ENCODE results near the gene TADA1. TPM values are rescaled to one million over a fixed set of nuclear protein-coding genes. Genes with fewer than 3 reads are reported as not detected.
"Not testable (repeated sequence)": the region's sequence is repeated elsewhere in the genome, so short reads cannot be mapped to it uniquely, and the experiment has no call there.

Gene TADA1
- total RNA-seq, 2 donors from 2014 or later, result 10.5 to 11.1 TPM

DNA sequence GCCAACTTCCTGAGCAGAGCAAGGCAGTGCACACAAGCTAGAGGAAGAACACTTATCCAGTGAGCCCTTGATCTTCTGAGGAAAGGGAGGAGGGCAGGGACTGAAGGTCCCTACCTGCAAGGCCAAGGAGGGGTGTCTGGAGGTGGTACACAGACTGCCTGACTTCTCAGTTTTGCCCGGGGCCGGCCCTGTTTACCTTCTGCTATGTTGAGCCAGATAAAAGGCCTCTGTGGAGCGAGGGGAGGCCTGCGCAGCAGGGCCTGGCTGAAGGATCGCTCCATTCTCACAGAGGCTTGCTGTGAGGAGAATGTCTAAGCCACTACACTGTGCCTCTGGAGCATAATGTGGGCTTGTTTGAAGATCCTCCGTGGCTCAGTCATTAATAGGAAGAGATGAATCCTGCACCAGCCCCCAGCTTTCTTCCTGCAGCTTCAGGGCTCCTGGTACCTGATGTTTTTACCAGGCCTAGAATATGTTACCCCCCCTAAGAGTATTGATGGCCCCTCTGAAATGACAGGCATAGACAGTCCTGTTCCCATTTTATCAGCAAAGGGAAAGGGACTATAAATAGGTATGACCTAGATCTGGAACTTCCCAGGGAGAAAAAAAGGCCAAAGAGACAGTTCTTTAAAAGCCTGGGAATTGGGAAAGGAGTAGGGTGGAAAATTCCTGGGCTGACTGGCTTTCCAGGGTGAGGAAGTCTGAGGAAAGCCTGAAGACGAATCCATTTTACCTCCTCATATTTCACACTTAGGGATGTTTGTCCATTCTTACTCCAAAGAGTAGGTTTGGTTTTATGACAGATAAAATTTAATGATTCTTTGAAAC lies 32.1 kb downstream of the TADA1 start:
- Mint-ChIP-seq H3K27me3 (no peaks in the 10 kb centered on the region), H3K4me1 (peaks cover 47% of the 10 kb centered on the region), H3K36me3 (ENCODE audit: low read depth) (peaks cover 91% of the 10 kb centered on the region), H3K4me3 (peak overlapping the region; percentile 30), H3K27ac (peak overlapping the region; percentile 88), H3K9me3 (no peaks in the 10 kb centered on the region)
- no peak for ATAC-seq (replicated peaks)

DNA sequence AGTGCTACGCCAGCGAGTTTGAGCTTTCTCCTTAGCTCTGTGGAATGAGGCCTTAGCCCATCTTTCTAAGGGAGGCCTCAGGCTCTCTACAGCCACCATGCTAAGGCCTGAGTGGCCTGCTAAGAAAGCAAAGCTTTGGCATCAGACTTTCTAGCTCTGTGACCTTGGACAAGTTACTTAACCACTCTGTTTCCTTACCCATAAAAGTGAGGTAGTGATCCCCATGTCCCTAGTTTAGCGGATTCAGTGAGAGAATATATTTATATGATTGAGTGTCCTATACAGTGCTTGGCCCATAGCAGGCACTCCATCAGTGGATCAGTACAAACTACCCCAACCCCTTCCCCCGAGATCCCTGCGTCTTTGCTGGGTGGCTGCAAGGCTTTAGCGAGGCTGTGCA lies 32.7 kb downstream of the TADA1 start:
- Mint-ChIP-seq H3K27me3 (no peaks in the 10 kb centered on the region), H3K4me3 (no peak overlapping the region), H3K4me1 (peaks cover 52% of the 10 kb centered on the region), H3K27ac (peak overlapping the region; percentile 88), H3K9me3 (no peaks in the 10 kb centered on the region), H3K36me3 (ENCODE audit: low read depth) (peaks cover 84% of the 10 kb centered on the region)
- ATAC-seq (replicated peaks), result no peak

DNA sequence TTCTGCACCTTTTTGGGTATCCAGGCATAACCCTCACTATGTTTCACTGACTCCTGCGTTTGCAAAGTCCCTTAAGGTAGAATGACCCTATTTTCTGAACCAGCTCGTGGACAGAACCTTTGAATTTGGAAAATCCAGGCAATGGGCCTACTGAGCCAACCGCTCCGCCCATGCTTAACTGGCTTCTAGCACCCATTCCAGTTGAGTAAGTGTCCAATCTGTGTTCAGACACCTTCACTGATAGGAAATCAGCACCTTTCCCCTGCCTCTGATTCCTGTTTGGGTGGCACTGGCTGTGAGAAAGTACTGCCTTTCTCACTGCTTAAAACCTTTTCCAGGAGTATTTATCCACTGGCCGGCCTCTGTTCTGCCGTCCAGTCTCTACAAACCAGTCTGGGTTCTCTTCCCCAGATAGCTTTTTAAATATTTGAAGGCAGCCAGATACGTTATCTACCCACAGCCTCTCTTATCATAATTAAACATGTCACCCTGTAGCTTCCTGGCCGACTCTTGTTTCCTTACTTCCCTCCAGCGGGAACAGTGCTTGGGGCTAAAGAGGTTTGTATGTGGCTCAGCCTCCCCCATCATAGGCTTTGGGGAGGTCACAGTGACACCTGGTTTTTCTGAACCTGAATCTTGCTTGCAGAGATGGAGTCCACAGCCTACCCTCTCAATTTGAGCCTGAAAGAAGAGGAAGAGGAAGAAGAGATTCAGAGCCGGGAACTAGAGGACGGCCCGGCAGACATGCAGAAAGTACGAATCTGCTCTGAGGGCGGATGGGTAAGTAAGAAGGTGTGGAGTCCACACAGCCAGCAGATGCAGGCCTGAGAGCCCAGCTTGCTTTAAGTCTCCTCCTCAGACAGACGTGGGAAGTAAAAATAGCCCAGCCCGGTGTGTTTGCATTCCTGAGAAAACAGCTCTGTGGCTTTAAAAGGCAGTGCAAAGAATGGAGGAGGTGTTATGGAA lies 35.5 kb downstream of the TADA1 start:
- H3K9me3 Mint-ChIP-seq, result no peaks in the 10 kb centered on the region
- H3K27ac Mint-ChIP-seq, result peak overlapping the region; percentile 85

DNA sequence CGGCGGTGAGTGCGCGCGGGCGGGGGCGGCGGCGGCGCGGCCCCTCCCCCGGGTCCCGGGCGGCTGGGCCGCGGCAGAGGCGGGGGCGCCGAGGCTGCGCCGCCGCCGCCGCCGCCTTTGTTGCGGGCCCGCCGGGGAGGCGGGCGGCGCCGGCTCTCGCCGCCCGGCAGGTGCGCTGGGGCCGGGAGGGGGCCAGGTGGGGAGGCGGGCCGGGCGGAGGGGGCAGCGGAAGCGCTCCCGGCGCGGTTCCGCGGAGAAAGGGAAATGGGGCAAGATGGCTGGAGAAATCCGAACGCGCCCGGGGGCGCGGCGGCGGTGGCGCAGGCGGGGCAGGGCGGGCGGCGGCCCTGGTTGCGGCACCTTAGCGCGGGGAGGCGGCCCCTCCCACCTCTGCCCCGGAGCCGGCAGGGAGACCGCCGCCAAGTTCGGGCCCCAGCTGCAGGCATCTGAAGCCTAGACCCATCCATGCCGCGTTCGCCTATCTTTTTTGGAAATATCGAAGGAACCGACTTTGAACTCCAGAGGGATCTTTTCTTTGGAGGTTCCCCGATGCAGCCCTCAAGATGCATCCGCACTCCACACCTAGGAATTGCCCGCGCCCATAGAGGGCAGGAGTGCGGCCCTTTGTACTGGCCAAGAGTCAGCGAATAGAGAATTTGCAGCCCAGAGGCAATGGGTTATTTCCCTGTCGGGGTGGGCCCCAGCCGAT lies 36.3 kb downstream of the TADA1 start:
- no peaks in the 10 kb centered on the region for H3K27me3 Mint-ChIP-seq
- H3K9me3 Mint-ChIP-seq, result no peaks in the 10 kb centered on the region
- peak overlapping the region; percentile 91 for H3K4me3 Mint-ChIP-seq
- H3K27ac Mint-ChIP-seq, result peak overlapping the region; percentile 85
- ATAC-seq (replicated peaks), result peak; percentile 27
- H3K36me3 Mint-ChIP-seq (ENCODE audit: low read depth), result peaks cover 49% of the 10 kb centered on the region
- H3K4me1 Mint-ChIP-seq, result peaks cover 31% of the 10 kb centered on the region

More for the DNA sequence above, 35.5 kb downstream of the TADA1 start:
- Mint-ChIP-seq H3K4me1 (peaks cover 32% of the 10 kb centered on the region), H3K36me3 (ENCODE audit: low read depth) (peaks cover 57% of the 10 kb centered on the region), H3K27me3 (no peaks in the 10 kb centered on the region), H3K4me3 (peak overlapping the region; percentile 81)
- ATAC-seq (replicated peaks), result no peak

DNA sequence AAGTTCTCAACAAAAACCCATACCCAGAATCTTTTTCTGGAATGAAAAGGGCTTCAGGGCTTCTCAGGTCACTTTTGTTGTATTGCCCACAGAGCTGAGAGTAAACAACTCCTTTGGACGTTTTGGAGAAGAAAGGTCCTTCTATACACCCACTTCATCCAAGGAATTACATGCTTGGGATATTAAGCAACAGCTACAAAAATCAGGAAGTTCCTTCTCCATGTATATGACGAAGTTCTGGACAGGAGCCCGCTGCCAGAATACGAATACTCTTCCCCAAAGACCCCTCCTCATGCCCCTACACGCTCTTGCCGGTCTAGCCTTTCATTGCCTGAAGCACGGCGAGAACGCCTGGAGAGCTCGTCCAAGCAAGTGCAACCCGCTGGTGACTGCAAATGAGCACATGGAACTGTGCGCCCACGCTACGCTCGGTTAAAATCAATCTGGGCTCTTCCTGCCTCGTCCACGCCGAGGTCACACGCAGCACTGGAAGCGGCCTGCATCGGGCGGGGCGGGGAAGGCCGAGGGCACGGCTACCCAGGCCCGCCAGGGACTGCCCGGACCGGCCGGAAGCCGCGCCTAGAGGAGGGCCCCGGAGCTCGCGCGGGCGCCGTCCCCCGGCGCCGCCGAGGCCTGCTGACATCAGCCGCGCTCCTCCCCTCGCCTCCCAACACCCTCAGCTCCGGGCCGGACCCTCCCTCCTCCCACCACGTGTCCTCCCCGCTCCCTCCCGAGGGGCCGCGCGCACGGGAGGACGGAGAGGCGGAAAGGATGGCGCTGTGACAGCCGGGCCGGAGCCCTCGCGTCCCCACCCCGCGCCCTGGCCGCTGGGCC lies 37.1 kb downstream of the TADA1 start, which contains the start of gene POGK:
POGK (plus strand) TSS at position 710 of the 834 bp plus-strand sequence. CDS start 1,482 bp downstream, outside the sequence.
- peak; percentile 97 for ATAC-seq (replicated peaks)
- Mint-ChIP-seq H3K4me1 (peaks cover 27% of the 10 kb centered on the region), H3K27me3 (no peaks in the 10 kb centered on the region), H3K4me3 (peak within 1 kb of the TSS; percentile 91), H3K9me3 (no peaks in the 10 kb centered on the region), H3K27ac (peak within 1 kb of the TSS; percentile 85), H3K36me3 (ENCODE audit: low read depth) (peaks cover 41% of the 10 kb centered on the region)

DNA sequence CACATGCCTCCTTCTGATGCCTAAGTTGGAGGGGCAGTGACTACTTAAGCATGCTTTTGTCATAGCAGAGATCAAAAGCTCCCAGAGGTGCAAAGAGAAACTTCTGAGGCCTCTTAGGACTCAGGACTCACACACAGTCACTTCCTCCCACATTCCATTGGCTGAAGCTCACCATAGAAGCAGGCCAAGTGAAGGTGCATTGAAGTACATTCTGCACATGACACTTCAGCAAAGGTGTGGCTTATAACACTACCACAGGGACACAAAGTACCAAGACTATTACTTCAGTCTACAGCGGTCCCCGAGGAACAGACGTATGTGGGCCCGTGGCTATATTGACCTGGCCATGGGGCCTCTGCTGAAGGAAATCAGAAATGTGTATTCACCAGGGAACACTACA lies 39.3 kb downstream of the TADA1 start:
- ATAC-seq (replicated peaks), result no peak
- Mint-ChIP-seq H3K4me1 (peaks cover 21% of the 10 kb centered on the region), H3K27ac (no peak overlapping the region), H3K4me3 (no peak overlapping the region), H3K36me3 (ENCODE audit: low read depth) (peaks cover 18% of the 10 kb centered on the region), H3K9me3 (peaks cover 4% of the 10 kb centered on the region), H3K27me3 (peaks cover 4% of the 10 kb centered on the region)

DNA sequence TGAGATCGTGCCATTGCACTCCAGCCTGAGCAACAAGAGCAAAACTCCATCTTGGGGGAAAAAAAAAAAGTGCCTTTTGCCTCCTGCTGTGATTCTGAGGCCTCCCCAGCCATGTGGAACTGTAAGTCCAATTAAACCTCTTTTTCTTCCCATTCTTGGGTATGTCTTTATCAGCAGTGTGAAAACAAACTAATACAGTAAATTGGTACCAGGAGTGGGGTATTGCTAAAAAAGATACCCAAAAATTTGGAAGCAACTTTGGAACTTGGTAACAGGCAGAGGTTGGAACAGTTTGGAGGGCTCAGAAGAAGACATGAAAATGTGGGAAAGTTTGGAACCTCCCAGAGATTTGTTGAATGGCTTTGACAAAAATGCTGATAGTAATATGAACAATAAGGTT lies 46.3 kb downstream of the TADA1 start:
- H3K9me3 Mint-ChIP-seq, result peaks cover 17% of the 10 kb centered on the region
- not testable (repeated sequence) for H3K4me1 Mint-ChIP-seq; ATAC-seq (replicated peaks); H3K27ac Mint-ChIP-seq; H3K4me3 Mint-ChIP-seq; H3K36me3 Mint-ChIP-seq (ENCODE audit: low read depth)
- peaks cover 16% of the 10 kb centered on the region for H3K27me3 Mint-ChIP-seq

DNA sequence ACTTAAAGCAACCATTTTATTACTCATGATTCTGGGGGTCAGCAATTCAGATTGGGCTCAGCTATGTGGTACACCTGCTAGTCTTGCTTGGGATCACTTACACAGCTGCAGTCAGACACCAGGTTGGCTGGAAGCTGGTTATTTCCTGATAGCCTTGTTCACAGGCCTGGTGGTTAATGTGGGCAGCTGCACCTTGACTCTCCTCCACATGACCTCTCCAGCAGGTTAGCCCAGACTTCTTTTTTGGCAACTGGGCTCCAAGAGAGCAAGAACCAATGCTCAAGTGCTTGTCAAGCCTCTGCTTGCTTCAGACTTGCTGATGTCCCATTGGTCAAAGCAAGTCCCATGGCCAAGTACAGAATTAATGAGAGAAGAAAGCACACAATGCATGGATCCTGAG lies 48.6 kb downstream of the TADA1 start:
- Mint-ChIP-seq H3K9me3 (peaks cover 17% of the 10 kb centered on the region), H3K4me1 (no peaks in the 10 kb centered on the region), H3K27ac (no peak overlapping the region), H3K36me3 (ENCODE audit: low read depth) (no peaks in the 10 kb centered on the region), H3K4me3 (no peak overlapping the region), H3K27me3 (peaks cover 16% of the 10 kb centered on the region)
- no peak for ATAC-seq (replicated peaks)

DNA sequence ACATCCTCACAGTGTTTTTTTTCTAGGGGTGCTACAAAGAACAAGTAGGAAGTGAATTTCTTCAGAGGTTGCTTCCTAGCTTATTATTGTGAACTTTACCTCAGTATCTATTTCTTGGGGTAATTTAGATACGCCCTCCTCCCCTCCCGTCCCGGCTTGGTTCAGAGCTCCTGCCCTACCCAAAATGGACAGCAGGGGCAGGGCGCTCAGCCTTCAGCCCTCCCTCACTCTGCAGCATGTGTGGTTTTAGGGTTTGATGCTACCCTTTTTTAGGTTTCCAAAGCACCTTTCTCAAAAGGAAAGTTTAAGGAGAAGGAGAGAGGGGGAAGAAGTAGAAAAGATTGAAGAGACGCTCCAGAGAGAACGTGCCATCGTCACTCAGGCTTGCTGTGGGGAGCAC lies 53.7 kb downstream of the TADA1 start:
- ATAC-seq (replicated peaks), result no peak
- H3K27ac Mint-ChIP-seq, result no peak overlapping the region
- H3K36me3 Mint-ChIP-seq (ENCODE audit: low read depth), result no peaks in the 10 kb centered on the region
- H3K9me3 Mint-ChIP-seq, result peaks cover 8% of the 10 kb centered on the region
- no peaks in the 10 kb centered on the region for H3K4me1 Mint-ChIP-seq
- peaks cover 9% of the 10 kb centered on the region for H3K27me3 Mint-ChIP-seq
- no peak overlapping the region for H3K4me3 Mint-ChIP-seq

DNA sequence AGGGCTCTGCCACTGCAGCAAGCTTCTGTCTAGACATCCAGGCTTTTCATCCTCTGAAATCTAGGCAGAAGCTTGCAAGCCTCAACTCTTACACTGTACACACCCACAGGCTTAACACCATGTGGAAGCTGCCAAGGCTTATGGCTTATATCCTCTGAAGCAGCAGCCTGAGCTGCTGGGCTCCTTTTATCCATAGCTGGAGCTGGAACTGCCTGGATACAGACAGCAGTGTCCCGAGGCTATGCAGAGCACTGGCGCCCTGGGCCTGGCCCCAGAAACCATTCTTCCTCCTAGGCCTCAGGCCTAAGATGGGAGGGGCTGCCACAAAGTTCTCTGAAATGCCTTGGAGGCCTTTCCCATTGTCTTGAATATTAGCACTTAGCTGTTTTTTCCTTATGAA lies 56.1 kb downstream of the TADA1 start:
- ATAC-seq (replicated peaks), result no peak
- H3K4me3 Mint-ChIP-seq, result no peak overlapping the region

DNA sequence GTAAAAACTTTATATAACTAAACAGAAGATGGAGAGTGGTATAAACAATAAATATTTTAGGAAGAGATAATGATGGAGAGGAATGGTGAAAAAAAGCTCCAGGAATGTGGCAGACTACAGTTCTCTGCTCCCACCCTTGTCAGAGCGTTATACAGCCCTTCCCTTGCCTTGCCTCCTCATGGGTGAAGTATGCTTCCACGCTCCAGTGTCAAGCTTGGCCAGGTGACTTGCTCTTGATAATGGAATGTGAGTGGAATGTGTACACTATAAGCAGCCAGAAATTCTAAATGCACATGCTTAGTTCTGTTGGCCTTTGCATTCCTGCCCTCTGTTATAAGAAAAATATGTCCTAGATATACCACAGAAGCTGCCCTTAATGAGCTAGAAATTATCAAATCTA lies 61.5 kb downstream of the TADA1 start:
- H3K4me3 Mint-ChIP-seq, result no peak overlapping the region
- no peaks in the 10 kb centered on the region for H3K9me3 Mint-ChIP-seq
- no peak overlapping the region for H3K27ac Mint-ChIP-seq
- H3K27me3 Mint-ChIP-seq, result peaks cover 12% of the 10 kb centered on the region
- no peak for ATAC-seq (replicated peaks)
- no peaks in the 10 kb centered on the region for H3K4me1 Mint-ChIP-seq
- H3K36me3 Mint-ChIP-seq (ENCODE audit: low read depth), result no peaks in the 10 kb centered on the region

More for the DNA sequence above, 56.1 kb downstream of the TADA1 start:
- Mint-ChIP-seq H3K27me3 (peaks cover 7% of the 10 kb centered on the region), H3K36me3 (ENCODE audit: low read depth) (no peaks in the 10 kb centered on the region), H3K4me1 (no peaks in the 10 kb centered on the region), H3K27ac (no peak overlapping the region), H3K9me3 (peaks cover 8% of the 10 kb centered on the region)

DNA sequence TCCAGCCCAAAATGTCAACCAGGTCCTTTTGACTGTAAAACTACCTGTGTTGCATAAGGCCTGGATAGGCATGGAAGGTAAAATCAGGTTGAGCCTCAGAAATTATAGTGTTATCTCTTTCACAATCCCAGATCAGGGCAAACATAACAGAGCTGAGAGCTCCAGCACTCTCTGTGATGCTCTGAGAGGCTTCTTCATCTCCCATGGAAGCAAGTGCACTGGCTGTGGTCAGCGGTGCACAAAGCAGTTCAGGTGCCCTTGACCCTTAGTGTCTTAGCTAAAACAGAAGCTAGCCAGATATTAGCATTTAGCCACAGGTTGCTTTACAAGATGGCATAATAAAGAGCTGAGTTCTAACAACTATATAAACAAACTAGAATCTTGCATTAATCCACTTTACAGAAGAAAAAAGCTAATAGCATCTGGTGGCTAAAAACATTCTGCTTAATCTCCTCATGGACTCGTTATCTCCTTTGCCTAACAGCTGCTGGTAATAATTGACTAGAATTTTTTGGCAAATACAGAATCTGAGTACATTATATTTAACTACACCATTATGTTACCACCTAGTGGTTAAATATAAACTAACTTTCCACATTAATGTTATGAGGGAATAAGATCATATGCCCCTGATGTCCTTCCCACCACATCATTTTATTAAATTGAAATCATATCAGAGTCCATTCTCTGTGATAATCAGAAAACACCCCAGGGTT lies 62.4 kb downstream of the TADA1 start:
- no peak for ATAC-seq (replicated peaks)
- Mint-ChIP-seq H3K36me3 (ENCODE audit: low read depth) (no peaks in the 10 kb centered on the region), H3K27me3 (peaks cover 12% of the 10 kb centered on the region), H3K9me3 (no peaks in the 10 kb centered on the region), H3K27ac (no peak overlapping the region), H3K4me1 (no peaks in the 10 kb centered on the region), H3K4me3 (no peak overlapping the region)

DNA sequence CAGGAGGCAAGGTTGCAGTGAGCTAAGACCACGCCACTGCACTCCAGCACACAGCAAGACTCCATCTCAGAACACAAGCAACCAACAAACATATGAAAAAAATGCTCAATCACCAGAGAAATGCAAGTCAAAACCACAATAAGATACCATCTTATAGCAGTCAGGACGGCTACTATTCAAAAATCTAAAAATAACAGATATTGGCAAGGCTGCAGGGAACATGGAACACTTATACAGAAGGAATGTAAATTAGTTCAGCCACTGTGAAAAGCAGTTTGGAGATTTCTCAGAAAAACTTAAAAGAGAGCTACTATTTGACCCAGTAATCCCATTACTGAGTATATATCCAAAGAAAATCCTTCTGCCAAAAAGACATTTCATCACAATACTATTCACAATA lies 64.4 kb downstream of the TADA1 start:
- Mint-ChIP-seq H3K4me1 (no peaks in the 10 kb centered on the region), H3K9me3 (no peaks in the 10 kb centered on the region), H3K36me3 (ENCODE audit: low read depth) (no peaks in the 10 kb centered on the region), H3K4me3 (no peak overlapping the region), H3K27ac (no peak overlapping the region), H3K27me3 (peaks cover 12% of the 10 kb centered on the region)
- no peak for ATAC-seq (replicated peaks)

Measured in activated T-helper 17 cell treated with anti-CD3 and anti-CD28 coated beads, Interleukin-2, amount 50 U/mL, for 72 hours (primary cell).